Upper lobe of left lung (tissue), 6 donors: ENCODE results near the gene TM4SF1. TPM values are rescaled to one million over a fixed set of nuclear protein-coding genes. Genes with fewer than 3 reads are reported as not detected.

ENCODE experiments used
- ATAC-seq, 2 donors: fragments of 200-7000 bp; cut with Tn5 transposase; one replicate each; pipeline ENCODE4 v1.9.1; 2022; ENCODE audit warnings: mild to moderate bottlenecking in 2 of 2, moderate library complexity in 2 of 2; ENCODE audit not compliant: low FRiP score in 2 of 2
- DNase-seq, 2 donors: peaks; one replicate each; pipeline ENCODE4 v3.0.0-alpha.2; 2019 to 2020
- H3K27ac ChIP-seq, 4 donors: fragments of 200-600 bp; sonication (generic); one replicate each; pipeline ENCODE4 v1.5.1; 2016 to 2019
- H3K27me3 ChIP-seq, 4 donors: fragments of 200-600 bp; sonication (generic); one replicate each; pipeline ENCODE4 v1.5.1; 2017 to 2019
- H3K36me3 ChIP-seq, 4 donors: fragments of 200-600 bp; sonication (generic); one replicate each; pipeline ENCODE4 v1.5.1; 2016 to 2019
- H3K4me1 ChIP-seq, 4 donors: fragments of 200-600 bp; sonication (generic); one replicate each; pipeline ENCODE4 v1.5.1; 2018 to 2019
- H3K4me3 ChIP-seq, 4 donors: fragments of 200-600 bp; sonication (generic); one replicate each; pipeline ENCODE4 v1.5.1; 2017 to 2019; ENCODE audit warnings: mild to moderate bottlenecking in 2 of 4, moderate library complexity in 1 of 4
- H3K9me3 ChIP-seq, 4 donors: fragments of 200-600 bp; sonication (generic); one replicate each; pipeline ENCODE4 v1.5.1; 2018 to 2019
- CTCF ChIP-seq, 6 experiments: fragments of 450-650 bp in 4 of 6; fragments of 200-600 bp in 2 of 6; sonication (generic) in 2 of 6; IDR thresholded peaks; one replicate each; pipeline ENCODE4 v1.5.1; 2016 to 2019; ENCODE audit warnings: antibody characterized with exemption in 6 of 6
- EP300 ChIP-seq, 4 donors: sonication (generic); formaldehyde crosslinking; IDR thresholded peaks; one replicate each; pipeline ENCODE4 v1.5.1; 2017; ENCODE audit warnings: antibody characterized with exemption in 4 of 4, control low read depth in 2 of 4
- POLR2A ChIP-seq, 4 donors: fragments of 450-650 bp; IDR thresholded peaks; one replicate each; pipeline ENCODE4 v1.5.1; 2016 to 2017; ENCODE audit warnings: antibody characterized with exemption in 4 of 4, mild to moderate bottlenecking in 2 of 4
- POLR2AphosphoS5 ChIP-seq, 2 donors: sonication (generic); formaldehyde crosslinking; IDR thresholded peaks; one replicate each; pipeline ENCODE4 v1.5.1; 2017; ENCODE audit warnings: antibody characterized with exemption in 2 of 2
- WGBS, 2 donors: methylation state at CpG; one replicate each; pipeline ENCODE4 v1.1.5; 2017 to 2018; 5-methylcytosine and 5-hydroxymethylcytosine counted together
- total RNA-seq, 6 donors: library from RNA; depleted of rRNA in 4 of 6; stranded (reverse); fragments of >200 nt in 4 of 6; gene quantifications; one replicate each; pipeline versions ENCODE4 v1.1.0 to v1.2.1, GENCODE V29; 2016 to 2021
- donor health status: DM: no; HTN: no; CAD: no; lungs with moderate emphysema.
- donor health status: DM: no; HTN: yes; CAD: no; lungs with severe emphysema.

TM4SF1 gene
- total RNA-seq, 6 donors from 2014 or later, result 40.9 to 337 (median 197) TPM

- 88 to 90% methylated on average over 2 of the region's 2 CpGs for WGBS, 2 donors
- Histone ChIP-seq H3K9me3 (no peaks in the 10 kb centered on the region), H3K4me3 (no peak overlapping the region), H3K27ac (no peak overlapping the region), H3K27me3 (no peaks in the 10 kb centered on the region), H3K4me1 (peaks cover 0 to 7% (median 6%) of the 10 kb centered on the region in 4 donors), H3K36me3 (no peaks in the 10 kb centered on the region)
- ATAC-seq (no peak), DNase-seq (no peak)
- no peak for TF ChIP-seq CTCF (IDR thresholded peaks at IDR 0.05)
- no peak for TF ChIP-seq EP300 (IDR thresholded peaks at IDR 0.05)
- TF ChIP-seq POLR2A (IDR thresholded peaks at IDR 0.05), result no peak
- TF ChIP-seq POLR2AphosphoS5 (IDR thresholded peaks at IDR 0.05), result no peak
Observed at GRCh38 chr3:149330609-149331331, 46.7 kb downstream of the TM4SF1 start.

GRCh38 chr3:149327156-149327555 is 50.3 kb downstream of the TM4SF1 start:
- H3K4me1 ChIP-seq, result no peaks in the 10 kb centered on the region
- H3K4me3 ChIP-seq, result no peak overlapping the region
- no peak for DNase-seq
- H3K27me3 ChIP-seq, result no peaks in the 10 kb centered on the region
- WGBS, 2 donors, result 47 to 58% methylated on average over 2 of the region's 2 CpGs
- H3K27ac ChIP-seq, result no peak overlapping the region
- no peak for ATAC-seq
- no peaks in the 10 kb centered on the region for H3K36me3 ChIP-seq
- no peaks in the 10 kb centered on the region for H3K9me3 ChIP-seq
- TF ChIP-seq POLR2AphosphoS5 (IDR thresholded peaks at IDR 0.05) (no peak), CTCF (IDR thresholded peaks at IDR 0.05) (no peak), EP300 (IDR thresholded peaks at IDR 0.05) (no peak), POLR2A (IDR thresholded peaks at IDR 0.05) (no peak)

GRCh38 chr3:149325581-149325980 is 51.9 kb downstream of the TM4SF1 start:
- Histone ChIP-seq H3K36me3 (no peaks in the 10 kb centered on the region), H3K27me3 (no peaks in the 10 kb centered on the region), H3K4me1 (no peaks in the 10 kb centered on the region), H3K27ac (no peak overlapping the region), H3K9me3 (no peaks in the 10 kb centered on the region), H3K4me3 (no peak overlapping the region)
- no peak for ATAC-seq
- no peak for TF ChIP-seq EP300 (IDR thresholded peaks at IDR 0.05)
- no peak for TF ChIP-seq POLR2A (IDR thresholded peaks at IDR 0.05)
- no peak for TF ChIP-seq CTCF (IDR thresholded peaks at IDR 0.05)
- TF ChIP-seq POLR2AphosphoS5 (IDR thresholded peaks at IDR 0.05), result no peak
- DNase-seq, result no peak

GRCh38 chr3:149324332-149324731 is 53.1 kb downstream of the TM4SF1 start:
- DNase-seq (no peak), ATAC-seq (no peak)
- TF ChIP-seq EP300 (IDR thresholded peaks at IDR 0.05) (no peak), CTCF (IDR thresholded peaks at IDR 0.05) (no peak), POLR2A (IDR thresholded peaks at IDR 0.05) (no peak), POLR2AphosphoS5 (IDR thresholded peaks at IDR 0.05) (no peak)
- Histone ChIP-seq H3K27ac (no peak overlapping the region), H3K9me3 (no peaks in the 10 kb centered on the region), H3K36me3 (no peaks in the 10 kb centered on the region), H3K4me3 (no peak overlapping the region), H3K27me3 (no peaks in the 10 kb centered on the region), H3K4me1 (no peaks in the 10 kb centered on the region)

- Histone ChIP-seq H3K9me3 (no peaks in the 10 kb centered on the region), H3K4me1 (no peaks in the 10 kb centered on the region), H3K4me3 (no peak overlapping the region), H3K36me3 (no peaks in the 10 kb centered on the region), H3K27ac (no peak overlapping the region), H3K27me3 (no peaks in the 10 kb centered on the region)
- 66 to 76% methylated on average over 2 of the region's 2 CpGs for WGBS, 2 donors
- no peak for ATAC-seq
- TF ChIP-seq POLR2A (IDR thresholded peaks at IDR 0.05) (no peak), CTCF (IDR thresholded peaks at IDR 0.05) (no peak), POLR2AphosphoS5 (IDR thresholded peaks at IDR 0.05) (no peak), EP300 (IDR thresholded peaks at IDR 0.05) (no peak)
- DNase-seq, result no peak
Observed at GRCh38 chr3:149321640-149322039, 55.8 kb downstream of the TM4SF1 start.
